HepG2 (cell line): ENCODE data around the gene RARS1. TPM values are rescaled to one million over a fixed set of nuclear protein-coding genes. Genes with fewer than 3 reads are reported as not detected.

ENCODE experiments used
- ATM ChIP-seq: fragments of 450-650 bp; IDR thresholded peaks from 2 replicates; pipeline ENCODE4 v1.7.1; 2017; ENCODE audit warnings: mild to moderate bottlenecking, borderline replicate concordance
- CBX1 ChIP-seq: IDR thresholded peaks from one replicate; pipeline ENCODE4 v1.6.1; 2016; ENCODE audit warnings: antibody characterized with exemption, low read depth
- DNMT3B ChIP-seq: conservative IDR thresholded peaks from 2 replicates; pipeline ENCODE4 v1.6.1; 2016; ENCODE audit warnings: missing biosample characterization, control low read depth
- HMG20A ChIP-seq: IDR thresholded peaks from 2 replicates; pipeline ENCODE4 v1.6.1; 2016; ENCODE audit warnings: borderline replicate concordance
- IKZF4 ChIP-seq: sonication (generic); formaldehyde crosslinking; IDR thresholded peaks from 2 replicates; pipeline ENCODE4 v1.5.1; 2020; ENCODE audit warnings: borderline replicate concordance, mild to moderate bottlenecking, low read depth, missing genetic modification reagents; ENCODE audit errors: not compliant biosample characterization
- KAT2B ChIP-seq: fragments of 150-350 bp; IDR thresholded peaks from 2 replicates; pipeline ENCODE4 v1.6.1; 2014; ENCODE audit warnings: low read depth, low read length, borderline replicate concordance
- MIXL1 ChIP-seq: IDR thresholded peaks from 2 replicates; pipeline ENCODE4 v1.6.1; 2016
- PHF5A ChIP-seq: IDR thresholded peaks from one replicate; pipeline ENCODE4 v1.6.1; 2018; ENCODE audit warnings: low read depth, missing genetic modification reagents; ENCODE audit not compliant: unreplicated experiment
- PTBP1 ChIP-seq: fragments of 200-400 bp; formaldehyde crosslinking; IDR thresholded peaks from 2 replicates; pipeline ENCODE4 v1.6.1; 2018; ENCODE audit warnings: low read length, low read depth; ENCODE audit not compliant: poor library complexity, severe bottlenecking
- RARA ChIP-seq: IDR thresholded peaks from 2 replicates; pipeline ENCODE4 v1.6.1; 2016; ENCODE audit warnings: missing genetic modification reagents, missing compliant biosample characterization
- RBAK ChIP-seq: sonication (generic); formaldehyde crosslinking; IDR thresholded peaks from 2 replicates; pipeline ENCODE4 v1.5.1; 2020; ENCODE audit warnings: mild to moderate bottlenecking, missing genetic modification reagents
- RFX3 ChIP-seq: IDR thresholded peaks from 2 replicates; pipeline ENCODE4 v1.6.1; 2016; ENCODE audit warnings: missing biosample characterization, missing genetic modification reagents
- TCF12 ChIP-seq, 2 experiments: fragments of 450-650 bp in 1 of 2; sonication (generic) in 1 of 2; formaldehyde crosslinking in 1 of 2; IDR thresholded peaks; 2 replicates each; pipeline versions ENCODE4 v1.6.1 to v1.8.0; 2017 to 2022; ENCODE audit warnings: antibody characterized with exemption in 1 of 2, mild to moderate bottlenecking in 1 of 2, missing genetic modification reagents in 1 of 2, moderate library complexity in 1 of 2
- YEATS4 ChIP-seq: sonication (generic); formaldehyde crosslinking; IDR thresholded peaks from 2 replicates; pipeline ENCODE4 v1.4.0; 2020; ENCODE audit warnings: missing genetic modification reagents, borderline replicate concordance
- ZFP1 ChIP-seq: IDR thresholded peaks from 2 replicates; pipeline ENCODE4 v1.6.1; 2016
- ZNF17 ChIP-seq: sonication (generic); formaldehyde crosslinking; IDR thresholded peaks from 2 replicates; pipeline ENCODE4 v1.5.0; 2020; ENCODE audit warnings: mild to moderate bottlenecking, missing genetic modification reagents
- ZNF207 ChIP-seq: fragments of 450-650 bp; IDR thresholded peaks from 2 replicates; pipeline ENCODE4 v1.6.1; 2016; ENCODE audit warnings: antibody characterized with exemption, borderline replicate concordance
- ZNF333 ChIP-seq: sonication (generic); formaldehyde crosslinking; IDR thresholded peaks from 2 replicates; pipeline ENCODE4 v1.4.0; 2020; ENCODE audit warnings: mild to moderate bottlenecking, missing genetic modification reagents, borderline replicate concordance
- ZNF34 ChIP-seq: sonication (generic); formaldehyde crosslinking; IDR thresholded peaks from 2 replicates; pipeline ENCODE4 v1.4.0; 2020; ENCODE audit warnings: mild to moderate bottlenecking, missing genetic modification reagents, borderline replicate concordance
- ZNF431 ChIP-seq: sonication (generic); formaldehyde crosslinking; IDR thresholded peaks from 2 replicates; pipeline ENCODE4 v1.9.0; 2022; ENCODE audit warnings: missing genetic modification reagents, low read depth, mild to moderate bottlenecking, borderline replicate concordance
- ZNF460 ChIP-seq: sonication (generic); formaldehyde crosslinking; IDR thresholded peaks from 2 replicates; pipeline ENCODE4 v1.5.1; 2020; ENCODE audit warnings: missing genetic modification reagents, mild to moderate bottlenecking, borderline replicate concordance
- ZNF556 ChIP-seq: sonication (generic); formaldehyde crosslinking; IDR thresholded peaks from 2 replicates; pipeline ENCODE4 v1.4.0; 2020; ENCODE audit warnings: mild to moderate bottlenecking, missing genetic modification reagents, borderline replicate concordance
- ZNF644 ChIP-seq: IDR thresholded peaks from 2 replicates; pipeline ENCODE4 v1.6.1; 2016; ENCODE audit warnings: low read depth
- ZNF766 ChIP-seq: sonication (generic); formaldehyde crosslinking; IDR thresholded peaks from 2 replicates; pipeline ENCODE4 v1.5.0; 2020; ENCODE audit warnings: missing genetic modification reagents, borderline replicate concordance
- polyA plus RNA-seq, 8 experiments: library from polyadenylated mRNA; depleted of rRNA in 3 of 8; stranded (reverse) in 7 of 8; unstranded in 1 of 8; fragments of >200 nt; fragmentation: Illumina TruSeq in 4 of 8; extraction: Trizol in 4 of 8; gene quantifications; 2 replicates each; pipeline versions ENCODE4 v1.2.1 to v1.2.3, GENCODE V29; 2011 to 2016; ENCODE audit warnings: low read depth in 4 of 8, missing spikeins in 1 of 8, mixed read lengths in 1 of 8; ENCODE audit not compliant: insufficient read depth in 1 of 8
- total RNA-seq, 5 experiments: library from RNA; depleted of rRNA; stranded (reverse); fragments of >200 nt; fragmentation: Illumina TruSeq; extraction: Trizol; gene quantifications; 2 replicates each; pipeline ENCODE4 v1.2.3, GENCODE V29; 2016; ENCODE audit warnings: low read depth in 1 of 5
- TF ChIP-seq, protein P1 (sequence below): sonication (generic); formaldehyde crosslinking; IDR thresholded peaks from 2 replicates; pipeline ENCODE4 v1.4.0; 2020; ENCODE audit warnings: missing genetic modification reagents, borderline replicate concordance
- TF ChIP-seq, protein P2 (sequence below): sonication (generic); IDR thresholded peaks from 2 replicates; pipeline ENCODE4 v1.6.1; 2016; ENCODE audit warnings: low read depth, borderline replicate concordance
- TF ChIP-seq, protein P3 (sequence below): conservative IDR thresholded peaks from 2 replicates; pipeline ENCODE4 v1.6.1; 2018; ENCODE audit warnings: missing genetic modification reagents

Gene RARS1
- total and polyA plus RNA-seq, 2 of the 13 experiments (the other 11 are each of a cell fraction or from before 2014, with no cell fraction given), result 54.6 to 170 TPM

DNA sequence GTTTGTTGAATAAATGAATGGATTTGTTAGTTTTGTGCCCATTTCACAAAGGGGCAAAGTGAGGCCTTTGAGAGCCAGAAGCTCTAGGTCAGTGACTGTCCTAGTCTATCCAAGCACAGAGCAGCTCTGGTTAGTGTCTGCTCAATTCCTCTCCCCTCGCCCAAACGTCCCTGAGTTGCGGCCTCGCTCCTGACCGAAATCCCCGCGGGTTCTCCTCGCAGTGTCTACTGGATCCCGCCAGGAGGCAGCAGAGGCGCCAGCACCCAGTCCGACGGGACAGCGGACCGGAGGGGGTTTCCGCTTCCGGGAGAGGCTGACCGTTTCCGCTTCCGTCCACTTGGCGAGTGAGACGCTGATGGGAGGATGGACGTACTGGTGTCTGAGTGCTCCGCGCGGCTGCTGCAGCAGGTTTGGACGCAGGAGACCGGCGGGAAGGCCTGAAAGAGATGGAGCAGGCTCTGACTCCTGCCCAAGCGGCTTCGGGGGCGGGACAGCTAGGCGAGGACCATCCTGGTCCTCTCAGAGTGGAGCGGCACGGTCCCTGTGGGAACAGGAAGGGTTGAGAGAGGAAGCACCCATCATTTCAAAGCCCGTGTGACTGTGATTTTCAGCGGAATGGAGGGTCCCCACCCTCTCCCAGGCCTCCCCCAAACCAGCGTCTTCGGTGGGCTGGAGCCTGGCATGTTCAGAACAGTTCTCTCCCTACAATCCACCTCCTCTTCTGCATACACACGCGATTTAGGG is at the start of gene RARS1 (continued):
- TF ChIP-seq, protein P1, sequence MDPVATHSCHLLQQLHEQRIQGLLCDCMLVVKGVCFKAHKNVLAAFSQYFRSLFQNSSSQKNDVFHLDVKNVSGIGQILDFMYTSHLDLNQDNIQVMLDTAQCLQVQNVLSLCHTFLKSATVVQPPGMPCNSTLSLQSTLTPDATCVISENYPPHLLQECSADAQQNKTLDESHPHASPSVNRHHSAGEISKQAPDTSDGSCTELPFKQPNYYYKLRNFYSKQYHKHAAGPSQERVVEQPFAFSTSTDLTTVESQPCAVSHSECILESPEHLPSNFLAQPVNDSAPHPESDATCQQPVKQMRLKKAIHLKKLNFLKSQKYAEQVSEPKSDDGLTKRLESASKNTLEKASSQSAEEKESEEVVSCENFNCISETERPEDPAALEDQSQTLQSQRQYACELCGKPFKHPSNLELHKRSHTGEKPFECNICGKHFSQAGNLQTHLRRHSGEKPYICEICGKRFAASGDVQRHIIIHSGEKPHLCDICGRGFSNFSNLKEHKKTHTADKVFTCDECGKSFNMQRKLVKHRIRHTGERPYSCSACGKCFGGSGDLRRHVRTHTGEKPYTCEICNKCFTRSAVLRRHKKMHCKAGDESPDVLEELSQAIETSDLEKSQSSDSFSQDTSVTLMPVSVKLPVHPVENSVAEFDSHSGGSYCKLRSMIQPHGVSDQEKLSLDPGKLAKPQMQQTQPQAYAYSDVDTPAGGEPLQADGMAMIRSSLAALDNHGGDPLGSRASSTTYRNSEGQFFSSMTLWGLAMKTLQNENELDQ, result no peak
- TF ChIP-seq ZNF207 (no peak), ZNF34 (CRISPR knock-in tag) (no peak), IKZF4 (CRISPR knock-in tag) (peak; percentile 54), ZFP1 (CRISPR knock-in tag) (peak; percentile 63; the same call in 1 of the 2 replicates), RARA (CRISPR knock-in tag) (peak; percentile 34), PHF5A (peak; percentile 83), YEATS4 (CRISPR knock-in tag) (peak; percentile 94), TCF12 (IDR thresholded peaks at IDR 0.05) (no peak), TCF12 (CRISPR knock-in tag; IDR thresholded peaks at IDR 0.05) (no peak), ZNF460 (CRISPR knock-in tag) (no peak), MIXL1 (CRISPR knock-in tag) (peak; percentile 54; the same call in 1 of the 2 replicates), ZNF333 (CRISPR knock-in tag) (0 out of 2 replicates have a peak, but pooled peaks have one; percentile 48), ZNF17 (CRISPR knock-in tag) (no peak), CBX1 (peak; percentile 95), KAT2B (no peak), DNMT3B (CRISPR knock-in tag) (peak; percentile 81; the same call in 1 of the 2 replicates), ZNF766 (CRISPR knock-in tag) (peak; percentile 61; the same call in 1 of the 2 replicates), RFX3 (no peak), ZNF556 (CRISPR knock-in tag) (peak; percentile 93; the same call in 1 of the 2 replicates), ZNF644 (CRISPR knock-in tag) (no peak), RBAK (no peak), ATM (no peak), HMG20A (CRISPR knock-in tag) (no peak), PTBP1 (peak; percentile 85), ZNF431 (CRISPR knock-in tag) (no peak)
- TF ChIP-seq, protein P2, sequence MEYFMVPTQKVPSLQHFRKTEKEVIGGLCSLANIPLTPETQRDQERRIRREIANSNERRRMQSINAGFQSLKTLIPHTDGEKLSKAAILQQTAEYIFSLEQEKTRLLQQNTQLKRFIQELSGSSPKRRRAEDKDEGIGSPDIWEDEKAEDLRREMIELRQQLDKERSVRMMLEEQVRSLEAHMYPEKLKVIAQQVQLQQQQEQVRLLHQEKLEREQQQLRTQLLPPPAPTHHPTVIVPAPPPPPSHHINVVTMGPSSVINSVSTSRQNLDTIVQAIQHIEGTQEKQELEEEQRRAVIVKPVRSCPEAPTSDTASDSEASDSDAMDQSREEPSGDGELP, result peak; percentile 64; the same call in 1 of the 2 replicates
- TF ChIP-seq, protein P3, sequence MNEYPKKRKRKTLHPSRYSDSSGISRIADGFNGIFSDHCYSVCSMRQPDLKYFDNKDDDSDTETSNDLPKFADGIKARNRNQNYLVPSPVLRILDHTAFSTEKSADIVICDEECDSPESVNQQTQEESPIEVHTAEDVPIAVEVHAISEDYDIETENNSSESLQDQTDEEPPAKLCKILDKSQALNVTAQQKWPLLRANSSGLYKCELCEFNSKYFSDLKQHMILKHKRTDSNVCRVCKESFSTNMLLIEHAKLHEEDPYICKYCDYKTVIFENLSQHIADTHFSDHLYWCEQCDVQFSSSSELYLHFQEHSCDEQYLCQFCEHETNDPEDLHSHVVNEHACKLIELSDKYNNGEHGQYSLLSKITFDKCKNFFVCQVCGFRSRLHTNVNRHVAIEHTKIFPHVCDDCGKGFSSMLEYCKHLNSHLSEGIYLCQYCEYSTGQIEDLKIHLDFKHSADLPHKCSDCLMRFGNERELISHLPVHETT, result 0 out of 2 replicates have a peak, but pooled peaks have one; percentile 48
